RWPE2 (cell line): ENCODE measurements around the gene PLA2G7.

Source experiments
- ATAC-seq: fragments of 200-7000 bp; cut with Tn5 transposase; 3 replicates; pipeline ENCODE4 v1.9.1; 2021; ENCODE audit warnings: low read depth
- DNase-seq: peaks from one replicate; pipeline ENCODE4 v3.0.0-alpha.2; 2020; ENCODE audit warnings: low spot score
- H3K27ac ChIP-seq: fragments of 450-650 bp; 2 replicates; pipeline ENCODE4 v1.5.1; 2017; ENCODE audit warnings: mild to moderate bottlenecking; ENCODE audit not compliant: poor library complexity, severe bottlenecking
- H3K27me3 ChIP-seq: fragments of 250-450 bp; sonication (Bioruptor Pico); 2 replicates; pipeline ENCODE4 v1.5.1; 2021; ENCODE audit warnings: mild to moderate bottlenecking, moderate library complexity; ENCODE audit not compliant: insufficient read depth, poor library complexity, severe bottlenecking
- H3K36me3 ChIP-seq: fragments of 250-450 bp; sonication (Bioruptor Pico); 2 replicates; pipeline ENCODE4 v1.5.1; 2020; ENCODE audit warnings: low read depth, mild to moderate bottlenecking, moderate library complexity
- H3K4me1 ChIP-seq: fragments of 250-450 bp; sonication (Bioruptor Pico); 2 replicates; pipeline ENCODE4 v1.5.1; 2021; ENCODE audit warnings: mild to moderate bottlenecking, moderate library complexity; ENCODE audit not compliant: insufficient read depth, poor library complexity, severe bottlenecking
- H3K4me3 ChIP-seq: fragments of 250-450 bp; sonication (Bioruptor Pico); 2 replicates; pipeline ENCODE4 v1.5.1; 2021; ENCODE audit warnings: mild to moderate bottlenecking, moderate library complexity; ENCODE audit not compliant: severe bottlenecking
- H3K9me3 ChIP-seq: fragments of 250-450 bp; sonication (Bioruptor Pico); 2 replicates; pipeline ENCODE4 v1.5.1; 2021; ENCODE audit warnings: mild to moderate bottlenecking, moderate library complexity; ENCODE audit not compliant: severe bottlenecking
- CTCF ChIP-seq: fragments of 450-650 bp; IDR thresholded peaks from one replicate; pipeline ENCODE4 v1.5.1; 2017; ENCODE audit warnings: mild to moderate bottlenecking, moderate library complexity; ENCODE audit not compliant: poor library complexity, severe bottlenecking

The PLA2G7 gene

GRCh38 chr6:46757214-46757596 is 22.0 kb upstream of the PLA2G7 start:
- no peaks in the 10 kb centered on the region for H3K36me3 ChIP-seq
- H3K27me3 ChIP-seq, result no peaks in the 10 kb centered on the region
- no peaks in the 10 kb centered on the region for H3K4me1 ChIP-seq
- TF ChIP-seq CTCF, result no peak
- DNase-seq, result no peak
- H3K9me3 ChIP-seq, result no peaks in the 10 kb centered on the region
- no peak overlapping the region for H3K27ac ChIP-seq
- no peak overlapping the region for H3K4me3 ChIP-seq
- ATAC-seq, result no peak; the same call in 2 of the 3 replicates

- H3K36me3 ChIP-seq, result no peaks in the 10 kb centered on the region
- ATAC-seq (peak; percentile 49; the same call in 2 of the 3 replicates), DNase-seq (no peak)
- no peaks in the 10 kb centered on the region for H3K4me1 ChIP-seq
- H3K9me3 ChIP-seq, result no peaks in the 10 kb centered on the region
- H3K4me3 ChIP-seq, result no peak overlapping the region
- no peak overlapping the region for H3K27ac ChIP-seq
- H3K27me3 ChIP-seq, result no peaks in the 10 kb centered on the region
- TF ChIP-seq CTCF, result no peak
Observed at GRCh38 chr6:46756469-46757213, 21.5 kb upstream of the PLA2G7 start.

GRCh38 chr6:46755865-46756264 is 20.7 kb upstream of the PLA2G7 start:
- DNase-seq, result no peak
- Histone ChIP-seq H3K36me3 (no peaks in the 10 kb centered on the region), H3K27me3 (no peaks in the 10 kb centered on the region), H3K9me3 (no peaks in the 10 kb centered on the region), H3K4me3 (no peak overlapping the region), H3K27ac (no peak overlapping the region), H3K4me1 (no peaks in the 10 kb centered on the region)
- ATAC-seq, result no peak
- no peak for TF ChIP-seq CTCF

GRCh38 chr6:46751658-46752057 is 16.5 kb upstream of the PLA2G7 start:
- DNase-seq (no peak), ATAC-seq (no peak)
- Histone ChIP-seq H3K36me3 (no peaks in the 10 kb centered on the region), H3K27ac (no peak overlapping the region), H3K4me3 (no peak overlapping the region), H3K4me1 (no peaks in the 10 kb centered on the region), H3K27me3 (no peaks in the 10 kb centered on the region), H3K9me3 (no peaks in the 10 kb centered on the region)
- TF ChIP-seq CTCF, result no peak

GRCh38 chr6:46749731-46750130 is 14.6 kb upstream of the PLA2G7 start:
- Histone ChIP-seq H3K4me1 (no peaks in the 10 kb centered on the region), H3K27me3 (no peaks in the 10 kb centered on the region), H3K27ac (no peak overlapping the region), H3K4me3 (no peak overlapping the region), H3K36me3 (no peaks in the 10 kb centered on the region), H3K9me3 (no peaks in the 10 kb centered on the region)
- DNase-seq (no peak), ATAC-seq (no peak)
- TF ChIP-seq CTCF, result no peak
